Measurements from ENCODE around the gene FZD1. TPM values are rescaled to one million over a fixed set of nuclear protein-coding genes. Genes with fewer than 3 reads are reported as not detected.

Gene FZD1
- total RNA-seq, 1 donor from 2014 or later: 0.84 TPM

DNA sequence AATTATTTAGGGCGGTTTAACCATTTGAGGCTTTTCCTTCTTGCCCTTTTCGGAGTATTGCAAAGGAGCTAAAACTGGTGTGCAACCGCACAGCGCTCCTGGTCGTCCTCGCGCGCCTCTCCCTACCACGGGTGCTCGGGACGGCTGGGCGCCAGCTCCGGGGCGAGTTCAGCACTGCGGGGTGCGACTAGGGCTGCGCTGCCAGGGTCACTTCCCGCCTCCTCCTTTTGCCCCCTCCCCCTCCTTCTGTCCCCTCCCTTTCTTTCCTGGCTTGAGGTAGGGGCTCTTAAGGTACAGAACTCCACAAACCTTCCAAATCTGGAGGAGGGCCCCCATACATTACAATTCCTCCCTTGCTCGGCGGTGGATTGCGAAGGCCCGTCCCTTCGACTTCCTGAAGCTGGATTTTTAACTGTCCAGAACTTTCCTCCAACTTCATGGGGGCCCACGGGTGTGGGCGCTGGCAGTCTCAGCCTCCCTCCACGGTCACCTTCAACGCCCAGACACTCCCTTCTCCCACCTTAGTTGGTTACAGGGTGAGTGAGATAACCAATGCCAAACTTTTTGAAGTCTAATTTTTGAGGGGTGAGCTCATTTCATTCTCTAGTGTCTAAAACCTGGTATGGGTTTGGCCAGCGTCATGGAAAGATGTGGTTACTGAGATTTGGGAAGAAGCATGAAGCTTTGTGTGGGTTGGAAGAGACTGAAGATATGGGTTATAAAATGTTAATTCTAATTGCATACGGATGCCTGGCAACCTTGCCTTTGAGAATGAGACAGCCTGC lies 3.1 kb downstream of the FZD1 start:
- DNase-seq (ENCODE audit: low spot score): no peak
- Mint-ChIP-seq H3K4me3 (ENCODE audit: low read depth) (no peak overlapping the region), H3K4me1 (ENCODE audit: low read depth) (peaks cover 7% of the 10 kb centered on the region), H3K9me3 (no peaks in the 10 kb centered on the region), H3K27ac (no peak overlapping the region), H3K27me3 (ENCODE audit: low read depth) (peaks cover 40% of the 10 kb centered on the region), H3K36me3 (ENCODE audit: low read depth) (no peaks in the 10 kb centered on the region)
- intact Hi-C loops (cut with micrococcal nuclease): loop anchor here (10.0 kb wide), 1 partner anchor 183 kb away; no protein-coding TSS in a partner anchor

- no peaks in the 10 kb centered on the region for H3K9me3 Mint-ChIP-seq
Measured at GRCh38 chr7:91270372-91270771, 6.1 kb downstream of the FZD1 start.

DNA sequence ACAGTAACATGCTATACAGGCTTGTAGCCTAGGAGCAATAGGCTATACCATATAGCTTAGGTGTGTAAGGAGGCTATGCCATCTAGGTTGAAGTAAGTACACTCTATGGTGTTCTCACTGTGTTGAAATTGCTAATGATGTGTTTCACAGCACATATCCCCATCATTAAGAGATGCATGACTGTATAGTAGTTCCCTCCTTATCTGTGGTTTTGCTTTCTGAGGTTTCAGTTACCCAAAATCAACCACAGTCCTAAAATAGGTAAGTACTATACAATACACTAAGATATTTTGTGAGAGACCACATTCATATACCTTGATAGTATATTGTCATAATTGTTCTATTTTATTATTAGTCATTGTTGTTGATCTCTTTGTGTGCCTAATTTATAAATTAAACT lies 12.7 kb downstream of the FZD1 start:
- intact Hi-C loops (cut with micrococcal nuclease): no loop called here
- Mint-ChIP-seq H3K27me3 (ENCODE audit: low read depth) (peaks cover 21% of the 10 kb centered on the region), H3K4me3 (ENCODE audit: low read depth) (no peak overlapping the region), H3K36me3 (ENCODE audit: low read depth) (no peaks in the 10 kb centered on the region), H3K4me1 (ENCODE audit: low read depth) (no peaks in the 10 kb centered on the region), H3K27ac (no peak overlapping the region), H3K9me3 (no peaks in the 10 kb centered on the region)
- DNase-seq (ENCODE audit: low spot score): no peak

More at GRCh38 chr7:91270372-91270771, 6.1 kb downstream of the FZD1 start:
- Mint-ChIP-seq H3K36me3 (ENCODE audit: low read depth) (no peaks in the 10 kb centered on the region), H3K4me3 (ENCODE audit: low read depth) (no peak overlapping the region), H3K27me3 (ENCODE audit: low read depth) (peaks cover 23% of the 10 kb centered on the region), H3K4me1 (ENCODE audit: low read depth) (no peaks in the 10 kb centered on the region), H3K27ac (no peak overlapping the region)
- intact Hi-C loops (cut with micrococcal nuclease): no loop called here
- no peak for DNase-seq (ENCODE audit: low spot score)

DNA sequence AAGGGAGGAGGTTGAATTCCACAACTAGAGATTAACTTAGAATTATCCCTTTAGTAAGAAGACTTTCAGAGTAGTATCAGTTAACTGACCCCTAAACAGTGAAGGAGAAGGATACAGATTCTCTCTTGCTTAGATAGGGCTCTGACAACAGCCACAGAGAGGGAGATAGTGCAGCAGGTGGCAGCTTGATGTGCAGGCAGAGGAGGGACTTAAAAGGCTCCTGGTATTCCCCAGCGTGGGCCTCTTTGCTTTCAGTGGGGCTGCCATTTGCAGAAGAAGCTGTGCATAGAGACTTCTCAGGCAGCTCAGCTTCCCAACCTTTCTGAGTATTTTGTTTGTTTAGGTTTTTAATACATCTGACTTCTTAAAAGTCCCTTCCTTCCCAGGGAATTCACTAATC lies 16.0 kb downstream of the FZD1 start:
- no peaks in the 10 kb centered on the region for H3K4me1 Mint-ChIP-seq (ENCODE audit: low read depth)
- no peaks in the 10 kb centered on the region for H3K9me3 Mint-ChIP-seq
- DNase-seq (ENCODE audit: low spot score): no peak
- no peaks in the 10 kb centered on the region for H3K36me3 Mint-ChIP-seq (ENCODE audit: low read depth)
- H3K27ac Mint-ChIP-seq: no peak overlapping the region
- intact Hi-C loops (cut with micrococcal nuclease): no loop called here
- H3K27me3 Mint-ChIP-seq (ENCODE audit: low read depth): peaks cover 25% of the 10 kb centered on the region
- no peak overlapping the region for H3K4me3 Mint-ChIP-seq (ENCODE audit: low read depth)

- intact Hi-C loops (cut with micrococcal nuclease): no loop called here
- no peak overlapping the region for H3K4me3 Mint-ChIP-seq (ENCODE audit: low read depth)
- no peaks in the 10 kb centered on the region for H3K36me3 Mint-ChIP-seq (ENCODE audit: low read depth)
- H3K27ac Mint-ChIP-seq: no peak overlapping the region
- H3K9me3 Mint-ChIP-seq: no peaks in the 10 kb centered on the region
- H3K27me3 Mint-ChIP-seq (ENCODE audit: low read depth): peaks cover 24% of the 10 kb centered on the region
- DNase-seq (ENCODE audit: low spot score): no peak
- no peaks in the 10 kb centered on the region for H3K4me1 Mint-ChIP-seq (ENCODE audit: low read depth)
Measured at GRCh38 chr7:91280604-91281003, 16.4 kb downstream of the FZD1 start.

DNA sequence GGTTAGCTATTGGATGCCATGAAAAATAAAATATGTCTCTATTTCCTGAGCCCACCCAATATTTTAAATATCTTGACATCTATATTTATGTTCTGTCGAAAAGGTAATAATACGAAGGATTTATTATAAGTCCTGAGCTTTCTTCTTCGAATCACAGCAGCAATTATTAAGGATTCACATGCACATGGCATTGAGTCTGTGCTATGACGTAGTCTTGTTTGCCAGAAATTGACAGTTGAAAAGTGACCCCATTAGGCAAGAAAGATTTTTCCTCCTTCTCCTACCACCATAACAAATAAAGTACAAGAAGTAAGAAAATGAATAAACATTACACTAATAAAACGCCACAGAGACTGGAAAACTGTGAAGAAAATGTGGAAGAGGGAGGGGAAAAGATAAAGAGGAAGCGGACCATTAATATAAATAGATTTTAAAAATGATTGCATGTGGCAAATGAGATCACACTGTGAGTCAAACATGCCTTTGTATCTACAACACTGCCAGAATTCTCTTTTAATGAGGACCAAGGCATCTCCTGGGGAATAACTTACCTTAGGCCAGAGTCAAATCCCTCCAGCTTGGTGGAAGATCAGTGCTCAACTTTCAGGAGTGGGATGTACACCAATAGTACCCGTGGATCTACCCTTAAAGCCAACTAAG lies 21.6 kb downstream of the FZD1 start:
- no peak for DNase-seq (ENCODE audit: low spot score)
- Mint-ChIP-seq H3K36me3 (ENCODE audit: low read depth) (no peaks in the 10 kb centered on the region), H3K27me3 (ENCODE audit: low read depth) (peaks cover 11% of the 10 kb centered on the region), H3K4me1 (ENCODE audit: low read depth) (no peaks in the 10 kb centered on the region), H3K9me3 (no peaks in the 10 kb centered on the region), H3K4me3 (ENCODE audit: low read depth) (no peak overlapping the region), H3K27ac (no peak overlapping the region)
- intact Hi-C loops (cut with micrococcal nuclease): no loop called here

- no peak overlapping the region for H3K4me3 Mint-ChIP-seq (ENCODE audit: low read depth)
- H3K4me1 Mint-ChIP-seq (ENCODE audit: low read depth): no peaks in the 10 kb centered on the region
Measured at GRCh38 chr7:91286432-91286831, 22.2 kb downstream of the FZD1 start.

DNA sequence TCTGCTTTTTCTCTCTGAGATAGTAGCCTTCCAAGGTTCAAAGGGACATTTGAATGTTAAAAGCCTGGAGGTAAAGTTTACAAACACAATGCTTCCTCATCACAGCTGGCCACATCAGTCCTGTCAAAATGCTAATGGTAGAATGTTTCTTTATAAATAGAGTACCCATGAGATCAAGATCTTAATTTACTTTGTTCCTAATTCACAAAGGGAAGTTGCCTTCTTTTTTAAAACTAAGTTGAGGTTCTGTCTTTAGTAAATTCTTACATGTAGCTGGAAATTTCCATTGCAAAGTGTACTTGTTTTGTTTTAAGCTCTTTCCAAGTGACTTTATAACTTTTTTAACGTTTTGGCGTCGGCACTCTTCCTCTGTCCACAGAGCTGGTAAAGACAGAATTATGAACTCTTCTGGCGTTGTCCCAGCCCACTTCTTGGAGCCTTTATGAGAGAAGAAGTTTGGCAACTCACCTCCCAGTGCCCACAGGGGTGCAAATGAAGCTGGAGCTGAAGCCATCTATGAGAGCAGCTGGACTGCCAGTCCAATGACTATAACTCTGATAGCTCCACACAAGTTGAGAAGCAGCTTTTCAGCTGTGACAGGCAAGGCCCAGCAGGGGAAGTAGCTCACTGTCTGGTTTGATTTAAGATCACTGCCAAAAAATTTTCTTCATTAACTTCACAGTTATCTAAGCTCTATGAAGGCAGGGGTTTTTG lies 23.3 kb downstream of the FZD1 start:
- Mint-ChIP-seq H3K27ac (no peak overlapping the region), H3K27me3 (ENCODE audit: low read depth) (peaks cover 7% of the 10 kb centered on the region), H3K36me3 (ENCODE audit: low read depth) (no peaks in the 10 kb centered on the region), H3K4me1 (ENCODE audit: low read depth) (no peaks in the 10 kb centered on the region), H3K4me3 (ENCODE audit: low read depth) (no peak overlapping the region), H3K9me3 (no peaks in the 10 kb centered on the region)
- DNase-seq (ENCODE audit: low spot score): no peak
- intact Hi-C loops (cut with micrococcal nuclease): no loop called here

More at GRCh38 chr7:91286432-91286831, 22.2 kb downstream of the FZD1 start:
- Mint-ChIP-seq H3K27ac (no peak overlapping the region), H3K9me3 (no peaks in the 10 kb centered on the region), H3K27me3 (ENCODE audit: low read depth) (peaks cover 11% of the 10 kb centered on the region), H3K36me3 (ENCODE audit: low read depth) (no peaks in the 10 kb centered on the region)
- no peak for DNase-seq (ENCODE audit: low spot score)
- intact Hi-C loops (cut with micrococcal nuclease): no loop called here

- H3K4me1 Mint-ChIP-seq (ENCODE audit: low read depth): no peaks in the 10 kb centered on the region
- H3K36me3 Mint-ChIP-seq (ENCODE audit: low read depth): no peaks in the 10 kb centered on the region
Measured at GRCh38 chr7:91288208-91288824, 24.1 kb downstream of the FZD1 start.

DNA sequence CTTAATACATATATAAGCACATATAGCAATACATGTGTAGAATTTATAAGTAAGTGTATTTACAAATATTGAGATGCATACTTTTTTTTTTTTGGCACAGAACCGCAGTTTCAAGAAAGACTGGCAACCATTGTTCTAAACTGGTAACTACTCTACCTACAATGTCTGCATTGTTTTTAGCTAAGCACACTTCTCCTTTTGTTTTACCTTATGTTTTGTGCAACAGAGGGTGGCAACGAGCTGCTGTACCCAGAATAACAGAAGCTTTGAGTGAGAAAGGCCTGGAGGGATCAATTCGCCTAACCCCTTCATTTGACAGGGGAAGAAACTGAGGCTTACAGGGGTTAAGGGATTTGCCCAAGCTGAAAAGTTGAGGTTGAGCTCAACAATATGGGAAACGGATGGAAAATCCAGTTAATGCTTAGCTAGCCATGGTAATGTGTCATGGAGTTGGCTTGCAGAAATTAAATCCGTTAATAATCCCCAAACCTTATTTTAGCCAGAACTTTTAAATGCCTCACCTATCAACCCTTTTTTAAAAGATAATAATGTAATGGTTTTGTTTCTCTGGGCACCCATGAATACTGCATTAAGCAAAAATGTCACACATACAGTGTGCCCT lies 25.5 kb downstream of the FZD1 start:
- no peaks in the 10 kb centered on the region for H3K9me3 Mint-ChIP-seq
- no peaks in the 10 kb centered on the region for H3K4me1 Mint-ChIP-seq (ENCODE audit: low read depth)
- intact Hi-C loops (cut with micrococcal nuclease): no loop called here
- peaks cover 2% of the 10 kb centered on the region for H3K27me3 Mint-ChIP-seq (ENCODE audit: low read depth)
- no peak overlapping the region for H3K27ac Mint-ChIP-seq
- no peak for DNase-seq (ENCODE audit: low spot score)
- H3K4me3 Mint-ChIP-seq (ENCODE audit: low read depth): no peak overlapping the region
- H3K36me3 Mint-ChIP-seq (ENCODE audit: low read depth): no peaks in the 10 kb centered on the region

More at GRCh38 chr7:91288208-91288824, 24.1 kb downstream of the FZD1 start:
- H3K4me3 Mint-ChIP-seq (ENCODE audit: low read depth): no peak overlapping the region
- H3K27ac Mint-ChIP-seq: no peak overlapping the region
- H3K27me3 Mint-ChIP-seq (ENCODE audit: low read depth): peaks cover 2% of the 10 kb centered on the region
- no peak for DNase-seq (ENCODE audit: low spot score)
- H3K9me3 Mint-ChIP-seq: no peaks in the 10 kb centered on the region
- intact Hi-C loops (cut with micrococcal nuclease): no loop called here

GRCh38 chr7:91291302-91291701 lies 27.1 kb downstream of the FZD1 start:
- H3K4me3 Mint-ChIP-seq (ENCODE audit: low read depth): no peak overlapping the region
- H3K27ac Mint-ChIP-seq: no peak overlapping the region
- intact Hi-C loops (cut with micrococcal nuclease): no loop called here
- no peaks in the 10 kb centered on the region for H3K27me3 Mint-ChIP-seq (ENCODE audit: low read depth)
- H3K9me3 Mint-ChIP-seq: no peaks in the 10 kb centered on the region
- no peaks in the 10 kb centered on the region for H3K36me3 Mint-ChIP-seq (ENCODE audit: low read depth)
- no peaks in the 10 kb centered on the region for H3K4me1 Mint-ChIP-seq (ENCODE audit: low read depth)
- no peak for DNase-seq (ENCODE audit: low spot score)

DNA sequence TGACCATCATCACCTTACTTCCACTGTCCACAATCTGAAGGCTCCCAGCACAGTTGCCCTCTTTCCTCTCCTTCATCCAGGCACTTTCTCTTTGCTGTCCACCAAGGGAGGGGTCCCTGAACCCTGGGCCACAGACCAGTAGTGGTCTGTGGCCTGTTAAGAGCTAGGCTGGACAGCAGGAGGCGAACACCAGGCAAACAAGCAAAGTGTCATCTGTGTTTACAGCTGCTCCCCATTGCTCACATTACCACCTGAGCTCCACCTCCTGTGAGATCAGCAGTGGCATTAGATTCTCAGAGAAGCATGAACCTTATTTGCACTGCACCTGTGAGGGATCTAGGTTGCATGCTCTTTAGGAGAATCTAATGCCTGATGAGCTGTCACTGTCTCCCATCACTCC lies 27.7 kb downstream of the FZD1 start:
- intact Hi-C loops (cut with micrococcal nuclease): no loop called here
- no peak overlapping the region for H3K27ac Mint-ChIP-seq
- H3K36me3 Mint-ChIP-seq (ENCODE audit: low read depth): no peaks in the 10 kb centered on the region
- DNase-seq (ENCODE audit: low spot score): no peak
- H3K27me3 Mint-ChIP-seq (ENCODE audit: low read depth): no peaks in the 10 kb centered on the region
- no peaks in the 10 kb centered on the region for H3K9me3 Mint-ChIP-seq
- H3K4me1 Mint-ChIP-seq (ENCODE audit: low read depth): no peaks in the 10 kb centered on the region
- no peak overlapping the region for H3K4me3 Mint-ChIP-seq (ENCODE audit: low read depth)
